GM12878 (cell line): ENCODE measurements around the gene NACA. TPM values are rescaled to one million over a fixed set of nuclear protein-coding genes. Genes with fewer than 3 reads are reported as not detected.

ENCODE experiments used
- ATAC-seq: fragments of 200-7000 bp; cut with Tn5 transposase; 3 replicates; pipeline ENCODE4 v1.9.1; 2020; ENCODE audit warnings: mild to moderate bottlenecking, moderate library complexity
- BruUV-seq: library from RNA; stranded (reverse); fragments of 400-500 nt; replicated peaks from 2 replicates; lab custom pipeline; 2021; lab: Mats Ljungman, UMichigan
- CTCF ChIA-PET: fragments of 300-600 bp; sonication (Branson Sonifier 250); formaldehyde crosslinking; extraction: SDS; loops from one replicate; lab custom pipeline; 2021; ENCODE audit warnings: inconsistent platforms; lab: Yijun Ruan, JAX
- POLR2A ChIA-PET: fragments of 350-600 bp; formaldehyde crosslinking; extraction: SDS; loops from one replicate; lab custom pipeline; 2021; ENCODE audit warnings: inconsistent platforms; lab: Charles Lee
- RAD21 ChIA-PET: fragments of 300-600 bp; sonication (Branson Sonifier 250); formaldehyde crosslinking; loops from one replicate; lab custom pipeline; 2023; ENCODE audit warnings: antibody characterized with exemption; ENCODE audit not compliant: unreplicated experiment; lab: Charles Lee
- SMC1A ChIA-PET: fragments of 300-600 bp; sonication (Branson Sonifier 250); formaldehyde crosslinking; loops from one replicate; lab custom pipeline; 2023; ENCODE audit not compliant: unreplicated experiment, uncharacterized antibody; lab: Charles Lee
- DNase-seq: peaks from one replicate; pipeline ENCODE4 v3.0.0-alpha.2; 2011; ENCODE audit warnings: low read depth, low spot score
- FAIRE-seq: peaks from 3 replicates; lab custom pipeline; 2011; peaks lifted over from hg19 to GRCh38; lab: Jason Lieb, UNC
- H2AFZ ChIP-seq: 2 replicates; pipeline ENCODE4 v1.6.0; 2011; ENCODE audit warnings: low read depth, low read length, control low read depth; ENCODE audit not compliant: control insufficient read depth
- H3K27ac ChIP-seq: 2 replicates; pipeline ENCODE4 v1.5.1; 2011; ENCODE audit warnings: control low read depth; ENCODE audit not compliant: control insufficient read depth, insufficient read depth
- H3K27me3 ChIP-seq, 2 experiments: replicated peaks in 1 of 2; 2 replicates each; pipeline versions ENCODE4 v1.6.0 to v1.6.1; 2011; ENCODE audit warnings: low read length in 1 of 2; ENCODE audit not compliant: control insufficient read depth in 2 of 2, insufficient read depth in 2 of 2
- H3K36me3 ChIP-seq, 2 experiments: 2 replicates each; pipeline ENCODE4 v1.5.1; 2011; ENCODE audit warnings: low read length in 1 of 2; ENCODE audit not compliant: control insufficient read depth in 2 of 2, insufficient read depth in 2 of 2
- H3K4me1 ChIP-seq: 2 replicates; pipeline ENCODE4 v1.6.1; 2011; ENCODE audit warnings: mild to moderate bottlenecking, low read length, moderate library complexity, mixed read lengths; ENCODE audit not compliant: control insufficient read depth, insufficient read depth
- H3K4me2 ChIP-seq: 2 replicates; pipeline ENCODE4 v1.6.0; 2011; ENCODE audit warnings: control low read depth; ENCODE audit not compliant: control insufficient read depth, insufficient read depth
- H3K4me3 ChIP-seq: fragments of 200-600 bp; sonication (generic); 2 replicates; pipeline ENCODE4 v1.5.1; 2016
- H3K79me2 ChIP-seq: 2 replicates; pipeline ENCODE4 v1.6.0; 2011; ENCODE audit warnings: low read length; ENCODE audit not compliant: control insufficient read depth, insufficient read depth
- H3K9ac ChIP-seq: 2 replicates; pipeline ENCODE4 v1.8.0; 2011; ENCODE audit warnings: low read length, control low read depth, mixed read lengths; ENCODE audit not compliant: control insufficient read depth, insufficient read depth
- H3K9me3 ChIP-seq: replicated peaks from 3 replicates; pipeline ENCODE4 v1.5.1; 2011; ENCODE audit warnings: mild to moderate bottlenecking, low read length; ENCODE audit not compliant: control insufficient read depth, insufficient read depth
- H4K20me1 ChIP-seq: 2 replicates; pipeline ENCODE4 v1.6.0; 2011; ENCODE audit not compliant: control insufficient read depth, insufficient read depth
- ATF3 ChIP-seq: IDR thresholded peaks from 2 replicates; pipeline ENCODE4 v1.6.1; 2011; ENCODE audit warnings: low read depth, mild to moderate bottlenecking, low read length, moderate library complexity, borderline replicate concordance; ENCODE audit errors: extremely low read depth
- ATF7 ChIP-seq: fragments of 450-650 bp; IDR thresholded peaks from 2 replicates; pipeline ENCODE4 v1.6.1; 2016; ENCODE audit warnings: low read depth, mild to moderate bottlenecking
- CEBPZ ChIP-seq: fragments of 150-350 bp; IDR thresholded peaks from 2 replicates; pipeline ENCODE4 v1.6.1; 2016; ENCODE audit warnings: low read depth, low read length
- CHD2 ChIP-seq: IDR thresholded peaks from 2 replicates; pipeline ENCODE4 v1.6.1; 2011; ENCODE audit warnings: low read depth, low read length, improper control_type of control experiment, borderline replicate concordance
- IKZF2 ChIP-seq, 2 experiments: fragments of 450-650 bp; IDR thresholded peaks; 2 replicates each; pipeline ENCODE4 v1.6.1; 2017; ENCODE audit warnings: mild to moderate bottlenecking in 2 of 2, moderate library complexity in 2 of 2
- NFYB ChIP-seq: IDR thresholded peaks from 2 replicates; pipeline ENCODE4 v1.6.1; 2011; ENCODE audit warnings: low read depth, mild to moderate bottlenecking, low read length, improper control_type of control experiment, moderate library complexity; ENCODE audit not compliant: insufficient read depth
- RAD51 ChIP-seq: fragments of 450-650 bp; IDR thresholded peaks from 2 replicates; pipeline ENCODE4 v1.6.1; 2016; ENCODE audit warnings: moderate library complexity, mild to moderate bottlenecking, inconsistent platforms
- RELB ChIP-seq: fragments of 450-650 bp; IDR thresholded peaks from 2 replicates; pipeline ENCODE4 v1.6.1; 2017; ENCODE audit warnings: low read depth, mild to moderate bottlenecking, moderate library complexity
- SMC3 ChIP-seq: IDR thresholded peaks from 2 replicates; pipeline ENCODE4 v1.6.1; 2011; ENCODE audit warnings: low read length, improper control_type of control experiment, borderline replicate concordance
- WRNIP1 ChIP-seq: IDR thresholded peaks from 2 replicates; pipeline ENCODE4 v1.6.1; 2011; ENCODE audit warnings: low read depth, low read length, improper control_type of control experiment, borderline replicate concordance
- WGBS: methylation state at CpG from one replicate; pipeline ENCODE4 v1.1.6; 2016; ENCODE audit warnings: low lambda C conversion rate; ENCODE audit not compliant: insufficient replicate concordance, insufficient coverage; ENCODE audit errors: missing lambda C conversion rate; 5-methylcytosine and 5-hydroxymethylcytosine counted together
- in situ Hi-C: fragments of 300-500 bp; cut with MboI; formaldehyde crosslinking; loops from 9 replicates; pipeline ENCODE4 v1.14.3; 2018; ENCODE audit warnings: mixed read lengths
- intact Hi-C: fragments of 100-400 bp; cut with micrococcal nuclease; formaldehyde crosslinking; loops from one replicate; pipeline ENCODE4 v1.14.2; 2022; ENCODE audit not compliant: unreplicated experiment
- polyA plus RNA-seq, 11 experiments: library from polyadenylated mRNA; depleted of rRNA in 4 of 11; unstranded in 6 of 11; stranded (reverse) in 5 of 11; fragments of >200 nt; fragmentation: Nextera tagmentation in 4 of 11; fragmentation: Illumina TruSeq in 1 of 11; extraction: Ambion mirVana in 4 of 11; extraction: Trizol in 1 of 11; gene quantifications; 1 replicate in 1 of 11; 2 replicates in 10 of 11; pipeline versions ENCODE4 v1.2.1 to v1.2.3, GENCODE V29; 2011 to 2016; ENCODE audit warnings: inconsistent platforms in 2 of 11, missing spikeins in 2 of 11, low read depth in 1 of 11
- total RNA-seq, 4 experiments: library from RNA; depleted of rRNA in 3 of 4; stranded (reverse); fragments of >200 nt in 3 of 4; fragmentation: Illumina TruSeq in 1 of 4; extraction: Trizol in 1 of 4; gene quantifications; 2 replicates each; pipeline versions ENCODE4 v1.2.1 to v1.2.3, GENCODE V29; 2013 to 2021

Gene NACA
- total and polyA plus RNA-seq, 10 of the 15 experiments (the other 5 are each of a cell fraction or from before 2014, with no cell fraction given): 1,181 to 2,782 (median 1,905) TPM

GRCh38 chr12:56768424-56768823 is 43.3 kb upstream of the NACA start:
- no peak for FAIRE-seq
- no peak for DNase-seq
- no TSS peak for BruUV-seq
- WGBS: 39% methylated on average over 4 of the region's 5 CpGs
- intact Hi-C loops (no loop called here), in situ Hi-C loops (no loop called here)
- Histone ChIP-seq H3K79me2 (no peaks in the 10 kb centered on the region), H2AFZ (no peak overlapping the region), H3K4me2 (no peak overlapping the region), H4K20me1 (no peaks in the 10 kb centered on the region), H3K27ac (no peak overlapping the region), H3K4me1 (peaks cover 12% of the 10 kb centered on the region), H3K9me3 (no peaks in the 10 kb centered on the region), H3K9ac (no peak overlapping the region), H3K4me3 (no peak overlapping the region), H3K36me3 (no peaks in the 10 kb centered on the region), H3K27me3 (no peaks in the 10 kb centered on the region)
- SMC1A ChIA-PET: interaction anchor here (0.6 to 2.4 kb wide), 5 partner anchors 9 to 231 kb away, joined by 3 to 10 read pairs (median 4); no protein-coding TSS in a partner anchor
- POLR2A ChIA-PET: no interaction called here
- CTCF ChIA-PET: interaction anchor here (1.2 to 9.3 kb wide), 3 partner anchors 9 to 233 kb away, joined by 4 to 127 read pairs (median 4); partner anchors contain the start of gene ZBTB39
- no peak for ATAC-seq
- RAD21 ChIA-PET: no interaction called here
- TF ChIP-seq CHD2: no peak
- TF ChIP-seq WRNIP1: no peak
- no peak for TF ChIP-seq ATF3

GRCh38 chr12:56766535-56766934 is 41.4 kb upstream of the NACA start:
- peak overlapping the region; percentile 45 for H3K4me2 ChIP-seq
- intact Hi-C loops (no loop called here), in situ Hi-C loops (no loop called here)
- ChIA-PET POLR2A (interaction anchor here (0.5 to 1.3 kb wide), 4 partner anchors 9 to 37 kb away, joined by 3 to 11 read pairs (median 5); no protein-coding TSS in a partner anchor), CTCF (interaction anchor here (0.7 to 9.3 kb wide), 14 partner anchors 9 to 476 kb away, joined by 3 to 127 read pairs (median 4); partner anchors contain the start of gene ZBTB39), RAD21 (interaction anchor here (0.7 to 1.6 kb wide), 8 partner anchors 8 to 345 kb away, joined by 3 to 11 read pairs (median 4); partner anchors contain the start of gene STAT6), SMC1A (interaction anchor here (0.6 to 2.4 kb wide), 9 partner anchors 25 to 1322 kb away, joined by 3 to 12 read pairs (median 4); partner anchors contain the start of gene STAT6)
- no peaks in the 10 kb centered on the region for H3K79me2 ChIP-seq
- 7% methylated on average over 6 of the region's 6 CpGs for WGBS
- BruUV-seq: no TSS peak
- peak overlapping the region; percentile 47 for H2AFZ ChIP-seq
- 0 out of 2 replicates have a peak overlapping the region, but pooled peaks have one; percentile 7 for H3K9ac ChIP-seq
- FAIRE-seq: peak; percentile 95
- H3K4me3 ChIP-seq: no peak overlapping the region
- no peaks in the 10 kb centered on the region for H3K36me3 ChIP-seq
- H3K27ac ChIP-seq: no peak overlapping the region; the same call in 1 of the 2 replicates
- H3K9me3 ChIP-seq: no peaks in the 10 kb centered on the region
- peaks cover 12% of the 10 kb centered on the region for H3K4me1 ChIP-seq
- no peaks in the 10 kb centered on the region for H3K27me3 ChIP-seq
- peak; percentile 70 for DNase-seq
- H4K20me1 ChIP-seq: no peaks in the 10 kb centered on the region
- peak; percentile 99 for ATAC-seq
- TF ChIP-seq IKZF2 (IDR thresholded peaks at IDR 0.05): peak; percentile 62 to 64; a peak in 3 of 4 replicates
- no peak for TF ChIP-seq SMC3
- TF ChIP-seq RAD51: no peak
- TF ChIP-seq NFYB: peak; percentile 49; the same call in 1 of the 2 replicates
- peak; percentile 40 for TF ChIP-seq ATF7
- no peak for TF ChIP-seq CEBPZ
- TF ChIP-seq RELB: 0 out of 2 replicates have a peak, but pooled peaks have one; percentile 36
